B cell (primary cell): Measurements from ENCODE around the gene CAVIN2. TPM values are rescaled to one million over a fixed set of nuclear protein-coding genes. Genes with fewer than 3 reads are reported as not detected.

Source experiments
- ATAC-seq: fragments of 200-7000 bp; cut with Tn5 transposase; one replicate; pipeline ENCODE4 v1.10.0; 2021; ENCODE audit warnings: low read depth, mild to moderate bottlenecking, moderate number of reproducible peaks, moderate library complexity
- CTCF ChIA-PET: fragments of 350-600 bp; sonication (Branson Sonifier 250); formaldehyde crosslinking; loops from one replicate; lab custom pipeline; 2021; ENCODE audit warnings: antibody characterized with exemption, inconsistent platforms; lab: Charles Lee
- POLR2A ChIA-PET: fragments of 350-600 bp; sonication (Branson Sonifier 250); formaldehyde crosslinking; loops from one replicate; lab custom pipeline; 2021; ENCODE audit warnings: antibody characterized with exemption; lab: Charles Lee
- DNase-seq: peaks from one replicate; pipeline ENCODE4 v3.0.0; 2013
- H2AFZ ChIP-seq: 2 replicates; pipeline ENCODE4 v1.6.1; 2012; ENCODE audit warnings: mild to moderate bottlenecking, low read depth, low read length; ENCODE audit not compliant: insufficient read depth, poor library complexity, severe bottlenecking
- H3K27ac ChIP-seq, 2 donors: 1 replicate in 1 of 2; 2 replicates in 1 of 2; pipeline ENCODE4 v1.5.1; 2012 to 2013; ENCODE audit warnings: low read length in 2 of 2, mild to moderate bottlenecking in 2 of 2, moderate library complexity in 1 of 2
- H3K27me3 ChIP-seq, 4 experiments: fragments of 200-600 bp in 1 of 4; sonication (generic) in 1 of 4; replicated peaks in 1 of 4; 1 replicate in 2 of 4; 2 replicates in 2 of 4; pipeline versions ENCODE4 v1.6.1 to v1.7.0; 2013 to 2016; ENCODE audit warnings: low read length in 3 of 4, mild to moderate bottlenecking in 2 of 4, mixed read lengths in 1 of 4, moderate library complexity in 1 of 4; ENCODE audit not compliant: insufficient read depth in 4 of 4, control insufficient read depth in 3 of 4; ENCODE audit errors: control extremely low read depth in 1 of 4
- H3K36me3 ChIP-seq, 2 experiments: replicated peaks in 1 of 2; 1 replicate in 1 of 2; 2 replicates in 1 of 2; pipeline versions ENCODE4 v1.6.1 to v1.7.1; 2013; ENCODE audit warnings: low read length in 1 of 2; ENCODE audit not compliant: insufficient read depth in 2 of 2, control insufficient read depth in 1 of 2; ENCODE audit errors: control extremely low read depth in 1 of 2, extremely low read depth in 1 of 2
- H3K4me1 ChIP-seq, 2 donors: fragments of 200-600 bp in 1 of 2; sonication (generic) in 1 of 2; 1 replicate in 1 of 2; 2 replicates in 1 of 2; pipeline versions ENCODE4 v1.5.1 to v1.6.1; 2013 to 2017; ENCODE audit warnings: low read length in 2 of 2; ENCODE audit not compliant: control insufficient read depth in 2 of 2, insufficient read depth in 2 of 2
- H3K4me2 ChIP-seq: replicated peaks from 2 replicates; pipeline ENCODE3; 2012; ENCODE audit warnings: mild to moderate bottlenecking, low read depth, low read length; ENCODE audit not compliant: poor library complexity, severe bottlenecking
- H3K4me3 ChIP-seq, 5 experiments: fragments of 200-600 bp in 1 of 5; sonication (generic) in 1 of 5; 1 replicate in 3 of 5; 2 replicates in 2 of 5; pipeline versions ENCODE4 v1.5.1 to v1.7.0; 2011 to 2016; ENCODE audit warnings: low read length in 4 of 5, mild to moderate bottlenecking in 4 of 5, low read depth in 2 of 5, control low read depth in 1 of 5, moderate library complexity in 1 of 5; ENCODE audit not compliant: insufficient read depth in 1 of 5; ENCODE audit errors: control extremely low read depth in 1 of 5, extremely low read depth in 1 of 5
- H3K79me2 ChIP-seq: fragments of 200-600 bp; sonication (generic); one replicate; pipeline ENCODE4 v1.6.0; 2016; ENCODE audit warnings: low read length; ENCODE audit not compliant: control insufficient read depth, insufficient read depth
- H3K9ac ChIP-seq: fragments of 200-600 bp; sonication (generic); 2 replicates; pipeline ENCODE4 v1.6.1; 2017; ENCODE audit warnings: mild to moderate bottlenecking, low read length, moderate library complexity
- H3K9me3 ChIP-seq, 3 donors: one replicate each; pipeline versions ENCODE4 v1.6.1 to v1.7.1; 2013; ENCODE audit warnings: low read length in 2 of 3; ENCODE audit not compliant: control insufficient read depth in 2 of 3, insufficient read depth in 1 of 3; ENCODE audit errors: control extremely low read depth in 1 of 3
- H4K20me1 ChIP-seq: 2 replicates; pipeline ENCODE4 v1.6.0; 2012; ENCODE audit warnings: mild to moderate bottlenecking, low read length; ENCODE audit not compliant: insufficient read depth, control insufficient read depth, poor library complexity, severe bottlenecking
- H3K27ac Mint-ChIP-seq: one replicate; pipeline ENCODE4 v1.8.0; 2021; ENCODE audit warnings: mixed read lengths
- H3K27me3 Mint-ChIP-seq: one replicate; pipeline ENCODE4 v1.8.0; 2021; ENCODE audit warnings: mixed read lengths
- H3K4me1 Mint-ChIP-seq: one replicate; pipeline ENCODE4 v1.8.0; 2021; ENCODE audit warnings: mixed read lengths
- H3K4me3 Mint-ChIP-seq: one replicate; pipeline ENCODE4 v1.8.0; 2021; ENCODE audit warnings: mixed read lengths
- H3K9me3 Mint-ChIP-seq: one replicate; pipeline ENCODE4 v1.8.0; 2022; ENCODE audit warnings: mixed read lengths; ENCODE audit not compliant: insufficient read depth
- CTCF ChIP-seq: fragments of 200-600 bp; IDR thresholded peaks from one replicate; pipeline ENCODE4 v1.8.0; 2022; ENCODE audit warnings: antibody characterized with exemption, mild to moderate bottlenecking
- EZH2 ChIP-seq: IDR thresholded peaks from 2 replicates; pipeline ENCODE4 v1.6.1; 2012; ENCODE audit warnings: borderline replicate concordance, low read depth, mild to moderate bottlenecking, moderate library complexity, low read length; ENCODE audit not compliant: insufficient read depth, poor library complexity, severe bottlenecking
- WGBS: methylation state at CpG from one replicate; pipeline ENCODE4 v1.1.5; 2013; ENCODE audit warnings: missing lambda C conversion rate; ENCODE audit not compliant: insufficient coverage; 5-methylcytosine and 5-hydroxymethylcytosine counted together
- intact Hi-C: fragments of 100-400 bp; cut with micrococcal nuclease; formaldehyde crosslinking; loops from one replicate; pipeline ENCODE4 v1.10.0; 2022
- polyA plus RNA-seq: library from polyadenylated mRNA; depleted of rRNA; stranded (reverse); fragments of >200 nt; gene quantifications from 2 replicates; pipeline ENCODE4 v1.2.3, GENCODE V29; 2012
- total RNA-seq, 2 donors: library from RNA; stranded (reverse); fragments of 120-200 nt in 1 of 2; gene quantifications; 1 replicate in 1 of 2; 2 replicates in 1 of 2; pipeline versions ENCODE4 v1.2.3 to v1.2.4, GENCODE V29; 2013 to 2022

Gene CAVIN2
- total and polyA plus RNA-seq, 2 donors (not counting 1 experiment from before 2014, with no cell fraction given), result 0.15 TPM; not detected in 1

- H3K79me2 ChIP-seq, result no peaks in the 10 kb centered on the region
- no peaks in the 10 kb centered on the region for H3K9me3 ChIP-seq
- intact Hi-C loops, result no loop called here
- H4K20me1 ChIP-seq, result no peaks in the 10 kb centered on the region
- no peaks in the 10 kb centered on the region for H3K4me1 ChIP-seq
- no peaks in the 10 kb centered on the region for H3K36me3 ChIP-seq
- Mint-ChIP-seq H3K27ac (no peak overlapping the region), H3K4me1 (no peaks in the 10 kb centered on the region), H3K4me3 (no peak overlapping the region), H3K27me3 (peaks cover 6% of the 10 kb centered on the region), H3K9me3 (no peaks in the 10 kb centered on the region)
- no peaks in the 10 kb centered on the region for H3K27me3 ChIP-seq
- no peak overlapping the region for H2AFZ ChIP-seq
- CTCF ChIA-PET, result no interaction called here
- H3K9ac ChIP-seq, result no peak overlapping the region
- POLR2A ChIA-PET, result no interaction called here
- no peak for DNase-seq
- no peak overlapping the region for H3K4me3 ChIP-seq
- 41% methylated on average over 3 of the region's 7 CpGs for WGBS
- no peak for ATAC-seq
- no peak for TF ChIP-seq CTCF
- no peak for TF ChIP-seq EZH2
- H3K4me2 ChIP-seq, result no peak overlapping the region
- no peak overlapping the region for H3K27ac ChIP-seq
These were observed 20.0 kb upstream of the CAVIN2 start for GRCh38 chr2:191866675-191867506.

- Mint-ChIP-seq H3K4me3 (no peak overlapping the region), H3K9me3 (no peaks in the 10 kb centered on the region), H3K4me1 (no peaks in the 10 kb centered on the region), H3K27me3 (peaks cover 6% of the 10 kb centered on the region), H3K27ac (no peak overlapping the region)
- intact Hi-C loops, result no loop called here
- Histone ChIP-seq H3K9ac (no peak overlapping the region), H4K20me1 (no peaks in the 10 kb centered on the region), H3K4me1 (no peaks in the 10 kb centered on the region), H2AFZ (no peak overlapping the region), H3K27me3 (no peaks in the 10 kb centered on the region), H3K4me2 (no peak overlapping the region), H3K79me2 (no peaks in the 10 kb centered on the region), H3K27ac (no peak overlapping the region), H3K36me3 (no peaks in the 10 kb centered on the region), H3K4me3 (no peak overlapping the region), H3K9me3 (no peaks in the 10 kb centered on the region)
- WGBS, result 88% methylated on average over 4 of the region's 5 CpGs
- no peak for DNase-seq
- POLR2A ChIA-PET, result no interaction called here
- CTCF ChIA-PET, result no interaction called here
- TF ChIP-seq CTCF, result no peak
- TF ChIP-seq EZH2, result no peak
- ATAC-seq, result no peak
These were observed 19.3 kb upstream of the CAVIN2 start for GRCh38 chr2:191866195-191866594.
